HepG2 (cell line): ENCODE data around the gene MAPK14. TPM values are rescaled to one million over a fixed set of nuclear protein-coding genes. Genes with fewer than 3 reads are reported as not detected.

Experiments used
- FIP1L1 ChIP-seq: fragments of 200-400 bp; formaldehyde crosslinking; IDR thresholded peaks from 2 replicates; pipeline ENCODE4 v1.6.1; 2018; ENCODE audit warnings: low read depth, mild to moderate bottlenecking, low read length, moderate library complexity, borderline replicate concordance; ENCODE audit not compliant: insufficient read depth
- FLYWCH1 ChIP-seq: sonication (generic); formaldehyde crosslinking; IDR thresholded peaks from 2 replicates; pipeline ENCODE4 v1.8.1; 2023; ENCODE audit warnings: mild to moderate bottlenecking, missing genetic modification reagents
- FOXA3 ChIP-seq: IDR thresholded peaks from 2 replicates; pipeline ENCODE4 v1.6.1; 2016; ENCODE audit warnings: missing genetic modification reagents, missing compliant biosample characterization
- ISX ChIP-seq: sonication (generic); formaldehyde crosslinking; conservative IDR thresholded peaks from 2 replicates; pipeline ENCODE4 v1.5.0; 2020; ENCODE audit warnings: missing genetic modification reagents
- KDM5B ChIP-seq: sonication (generic); formaldehyde crosslinking; IDR thresholded peaks from 2 replicates; pipeline ENCODE4 v1.4.0; 2020; ENCODE audit warnings: missing genetic modification reagents, mild to moderate bottlenecking, borderline replicate concordance
- MED1 ChIP-seq: sonication (generic); formaldehyde crosslinking; IDR thresholded peaks from 2 replicates; pipeline ENCODE4 v1.4.0; 2020; ENCODE audit warnings: missing genetic modification reagents
- NFIC ChIP-seq: IDR thresholded peaks from 2 replicates; pipeline ENCODE4 v1.6.1; 2012; ENCODE audit warnings: mild to moderate bottlenecking, low read length, inconsistent platforms
- NFKB2 ChIP-seq: sonication (generic); formaldehyde crosslinking; IDR thresholded peaks from 2 replicates; pipeline ENCODE4 v1.4.0; 2020; ENCODE audit warnings: missing genetic modification reagents, borderline replicate concordance
- REST ChIP-seq, 2 experiments: IDR thresholded peaks; 2 replicates each; pipeline ENCODE4 v1.6.1; 2011 to 2012; ENCODE audit warnings: low read length in 2 of 2, borderline replicate concordance in 1 of 2, low read depth in 1 of 2, mild to moderate bottlenecking in 1 of 2, moderate library complexity in 1 of 2
- RORA ChIP-seq: sonication (generic); formaldehyde crosslinking; IDR thresholded peaks from 2 replicates; pipeline ENCODE4 v1.5.0; 2020; ENCODE audit warnings: mild to moderate bottlenecking, missing genetic modification reagents, moderate library complexity
- SAFB2 ChIP-seq: sonication (generic); formaldehyde crosslinking; IDR thresholded peaks from 2 replicates; pipeline ENCODE4 v1.5.1; 2020; ENCODE audit warnings: missing genetic modification reagents, low read depth, mild to moderate bottlenecking, borderline replicate concordance
- TRIM22 ChIP-seq: fragments of 450-650 bp; IDR thresholded peaks from 2 replicates; pipeline ENCODE4 v1.6.1; 2017
- ZBTB20 ChIP-seq: sonication (generic); formaldehyde crosslinking; IDR thresholded peaks from 2 replicates; pipeline ENCODE4 v1.8.1; 2023; ENCODE audit warnings: missing genetic modification reagents, low read depth, mild to moderate bottlenecking, borderline replicate concordance
- ZC3H4 ChIP-seq: sonication (generic); formaldehyde crosslinking; IDR thresholded peaks from 2 replicates; pipeline ENCODE4 v1.4.0; 2020; ENCODE audit warnings: missing genetic modification reagents, borderline replicate concordance
- ZSCAN25 ChIP-seq: sonication (generic); formaldehyde crosslinking; IDR thresholded peaks from 2 replicates; pipeline ENCODE4 v1.8.0; 2022; ENCODE audit warnings: mild to moderate bottlenecking, missing genetic modification reagents
- polyA plus RNA-seq, 8 experiments: library from polyadenylated mRNA; depleted of rRNA in 3 of 8; stranded (reverse) in 7 of 8; unstranded in 1 of 8; fragments of >200 nt; fragmentation: Illumina TruSeq in 4 of 8; extraction: Trizol in 4 of 8; gene quantifications; 2 replicates each; pipeline versions ENCODE4 v1.2.1 to v1.2.3, GENCODE V29; 2011 to 2016; ENCODE audit warnings: low read depth in 4 of 8, missing spikeins in 1 of 8, mixed read lengths in 1 of 8; ENCODE audit not compliant: insufficient read depth in 1 of 8
- total RNA-seq, 5 experiments: library from RNA; depleted of rRNA; stranded (reverse); fragments of >200 nt; fragmentation: Illumina TruSeq; extraction: Trizol; gene quantifications; 2 replicates each; pipeline ENCODE4 v1.2.3, GENCODE V29; 2016; ENCODE audit warnings: low read depth in 1 of 5
- TF ChIP-seq, protein P1 (sequence below): sonication (generic); formaldehyde crosslinking; IDR thresholded peaks from 2 replicates; pipeline ENCODE4 v1.4.0; 2020; ENCODE audit warnings: missing genetic modification reagents, borderline replicate concordance
- TF ChIP-seq, protein P2 (sequence below): sonication (generic); formaldehyde crosslinking; conservative IDR thresholded peaks from 2 replicates; pipeline ENCODE4 v1.8.0; 2022; ENCODE audit warnings: mild to moderate bottlenecking, moderate library complexity, missing genetic modification reagents
- TF ChIP-seq, protein P3 (sequence below): sonication (generic); formaldehyde crosslinking; IDR thresholded peaks from 2 replicates; pipeline ENCODE4 v1.4.0; 2020; ENCODE audit warnings: mild to moderate bottlenecking, missing genetic modification reagents
- TF ChIP-seq, protein P4 (sequence below): IDR thresholded peaks from 2 replicates; pipeline ENCODE4 v1.6.1; 2016; ENCODE audit warnings: missing biosample characterization, missing genetic modification reagents, low read depth

Gene MAPK14
- total and polyA plus RNA-seq, 2 of the 13 experiments (the other 11 are each of a cell fraction or from before 2014, with no cell fraction given), result 66.3 to 67.3 TPM

- TF ChIP-seq REST (IDR thresholded peaks at IDR 0.05; ENCODE audit: borderline replicate concordance in 1 of 2, low read depth in 1 of 2, low read length in 2 of 2), result no peak
- TF ChIP-seq MED1, result peak; percentile 54; the same call in 1 of the 2 replicates
- TF ChIP-seq, protein P1, sequence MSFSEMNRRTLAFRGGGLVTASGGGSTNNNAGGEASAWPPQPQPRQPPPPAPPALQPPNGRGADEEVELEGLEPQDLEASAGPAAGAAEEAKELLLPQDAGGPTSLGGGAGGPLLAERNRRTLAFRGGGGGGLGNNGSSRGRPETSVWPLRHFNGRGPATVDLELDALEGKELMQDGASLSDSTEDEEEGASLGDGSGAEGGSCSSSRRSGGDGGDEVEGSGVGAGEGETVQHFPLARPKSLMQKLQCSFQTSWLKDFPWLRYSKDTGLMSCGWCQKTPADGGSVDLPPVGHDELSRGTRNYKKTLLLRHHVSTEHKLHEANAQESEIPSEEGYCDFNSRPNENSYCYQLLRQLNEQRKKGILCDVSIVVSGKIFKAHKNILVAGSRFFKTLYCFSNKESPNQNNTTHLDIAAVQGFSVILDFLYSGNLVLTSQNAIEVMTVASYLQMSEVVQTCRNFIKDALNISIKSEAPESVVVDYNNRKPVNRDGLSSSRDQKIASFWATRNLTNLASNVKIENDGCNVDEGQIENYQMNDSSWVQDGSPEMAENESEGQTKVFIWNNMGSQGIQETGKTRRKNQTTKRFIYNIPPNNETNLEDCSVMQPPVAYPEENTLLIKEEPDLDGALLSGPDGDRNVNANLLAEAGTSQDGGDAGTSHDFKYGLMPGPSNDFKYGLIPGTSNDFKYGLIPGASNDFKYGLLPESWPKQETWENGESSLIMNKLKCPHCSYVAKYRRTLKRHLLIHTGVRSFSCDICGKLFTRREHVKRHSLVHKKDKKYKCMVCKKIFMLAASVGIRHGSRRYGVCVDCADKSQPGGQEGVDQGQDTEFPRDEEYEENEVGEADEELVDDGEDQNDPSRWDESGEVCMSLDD (CRISPR knock-in tag), result no peak
- TF ChIP-seq FIP1L1, result no peak
- TF ChIP-seq ZSCAN25, result no peak
- TF ChIP-seq NFKB2, result no peak
- TF ChIP-seq NFIC, result no peak
- no peak for TF ChIP-seq SAFB2 (CRISPR knock-in tag)
- no peak for TF ChIP-seq RORA (CRISPR knock-in tag)
- TF ChIP-seq, protein P2, sequence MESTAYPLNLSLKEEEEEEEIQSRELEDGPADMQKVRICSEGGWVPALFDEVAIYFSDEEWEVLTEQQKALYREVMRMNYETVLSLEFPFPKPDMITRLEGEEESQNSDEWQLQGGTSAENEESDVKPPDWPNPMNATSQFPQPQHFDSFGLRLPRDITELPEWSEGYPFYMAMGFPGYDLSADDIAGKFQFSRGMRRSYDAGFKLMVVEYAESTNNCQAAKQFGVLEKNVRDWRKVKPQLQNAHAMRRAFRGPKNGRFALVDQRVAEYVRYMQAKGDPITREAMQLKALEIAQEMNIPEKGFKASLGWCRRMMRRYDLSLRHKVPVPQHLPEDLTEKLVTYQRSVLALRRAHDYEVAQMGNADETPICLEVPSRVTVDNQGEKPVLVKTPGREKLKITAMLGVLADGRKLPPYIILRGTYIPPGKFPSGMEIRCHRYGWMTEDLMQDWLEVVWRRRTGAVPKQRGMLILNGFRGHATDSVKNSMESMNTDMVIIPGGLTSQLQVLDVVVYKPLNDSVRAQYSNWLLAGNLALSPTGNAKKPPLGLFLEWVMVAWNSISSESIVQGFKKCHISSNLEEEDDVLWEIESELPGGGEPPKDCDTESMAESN (CRISPR knock-in tag), result no peak
- TF ChIP-seq, protein P3, sequence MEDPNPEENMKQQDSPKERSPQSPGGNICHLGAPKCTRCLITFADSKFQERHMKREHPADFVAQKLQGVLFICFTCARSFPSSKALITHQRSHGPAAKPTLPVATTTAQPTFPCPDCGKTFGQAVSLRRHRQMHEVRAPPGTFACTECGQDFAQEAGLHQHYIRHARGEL (CRISPR knock-in tag), result no peak
- no peak for TF ChIP-seq FLYWCH1 (CRISPR knock-in tag)
- no peak for TF ChIP-seq ZC3H4 (CRISPR knock-in tag)
- peak; percentile 28 for TF ChIP-seq FOXA3
- TF ChIP-seq TRIM22, result no peak
- TF ChIP-seq ZBTB20 (CRISPR knock-in tag), result no peak
- TF ChIP-seq, protein P4, sequence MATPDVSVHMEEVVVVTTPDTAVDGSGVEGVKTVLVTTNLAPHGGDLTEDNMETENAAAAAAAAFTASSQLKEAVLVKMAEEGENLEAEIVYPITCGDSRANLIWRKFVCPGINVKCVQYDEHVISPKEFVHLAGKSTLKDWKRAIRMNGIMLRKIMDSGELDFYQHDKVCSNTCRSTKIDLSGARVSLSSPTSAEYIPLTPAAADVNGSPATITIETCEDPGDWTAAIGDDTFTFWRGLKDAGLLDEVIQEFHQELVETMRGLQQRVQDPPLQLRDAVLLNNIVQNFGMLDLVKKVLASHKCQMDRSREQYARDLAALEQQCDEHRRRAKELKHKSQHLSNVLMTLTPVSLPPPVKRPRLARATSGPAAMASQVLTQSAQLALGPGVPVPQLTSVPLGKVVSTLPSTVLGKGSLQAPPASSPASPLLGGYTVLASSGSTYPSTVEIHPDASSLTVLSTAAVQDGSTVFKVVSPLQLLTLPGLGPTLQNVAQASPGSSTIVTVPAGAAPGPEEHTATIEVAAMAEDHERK, result no peak
- no peak for TF ChIP-seq KDM5B (CRISPR knock-in tag)
- TF ChIP-seq ISX (CRISPR knock-in tag), result no peak
Measured at GRCh38 chr6:36075656-36076055, 48.0 kb downstream of the MAPK14 start (continued).
